Lower lobe of right lung (tissue), 2 donors: ENCODE results near the gene WDR7. TPM values are rescaled to one million over a fixed set of nuclear protein-coding genes. Genes with fewer than 3 reads are reported as not detected.

Experiments
- ATAC-seq, 2 donors: fragments of 200-7000 bp; cut with Tn5 transposase; one replicate each; pipeline ENCODE4 v1.9.1; 2020 to 2022; ENCODE audit warnings: mild to moderate bottlenecking in 2 of 2, moderate library complexity in 2 of 2
- DNase-seq: peaks from one replicate; pipeline ENCODE4 v3.0.0-alpha.2; 2020
- H3K27ac ChIP-seq: fragments of 200-600 bp; one replicate; pipeline ENCODE4 v1.8.0; 2022
- H3K27me3 ChIP-seq: fragments of 200-600 bp; one replicate; pipeline ENCODE4 v1.8.0; 2022; ENCODE audit warnings: low read depth
- H3K36me3 ChIP-seq: fragments of 200-600 bp; one replicate; pipeline ENCODE4 v1.8.0; 2022; ENCODE audit warnings: mild to moderate bottlenecking
- H3K4me1 ChIP-seq: fragments of 200-600 bp; one replicate; pipeline ENCODE4 v1.8.0; 2022
- H3K4me3 ChIP-seq: fragments of 200-600 bp; one replicate; pipeline ENCODE4 v1.8.0; 2022; ENCODE audit warnings: mild to moderate bottlenecking
- H3K9me3 ChIP-seq: fragments of 200-600 bp; one replicate; pipeline ENCODE4 v1.8.0; 2022
- intact Hi-C: fragments of 100-400 bp; cut with DNase I; formaldehyde crosslinking; loops from one replicate; pipeline ENCODE4 v1.11.0; 2022
- total RNA-seq: library from RNA; stranded (reverse); fragmentation: NEBNext Ultra II Directional; extraction: Animal tissue kit (Norgen Biotek cat#: 25700); gene quantifications from one replicate; pipeline ENCODE4 v1.2.1, GENCODE V29; 2021
- TF ChIP-seq, protein P1 (sequence below): fragments of 200-600 bp; IDR thresholded peaks from one replicate; pipeline ENCODE4 v1.8.0; 2022; ENCODE audit warnings: antibody characterized with exemption, mild to moderate bottlenecking
- donor health status: DM: no; HTN: yes; CAD: no; lungs with severe emphysema.

The WDR7 gene
- total RNA-seq, 1 donor from 2014 or later: 29.1 TPM

GRCh38 chr18:56659111-56659510 lies 8.0 kb downstream of the WDR7 start:
- H3K9me3 ChIP-seq: no peaks in the 10 kb centered on the region
- no peaks in the 10 kb centered on the region for H3K4me1 ChIP-seq
- H3K4me3 ChIP-seq: no peak overlapping the region
- ATAC-seq (no peak), DNase-seq (no peak)
- no peak overlapping the region for H3K27ac ChIP-seq
- TF ChIP-seq, protein P1, sequence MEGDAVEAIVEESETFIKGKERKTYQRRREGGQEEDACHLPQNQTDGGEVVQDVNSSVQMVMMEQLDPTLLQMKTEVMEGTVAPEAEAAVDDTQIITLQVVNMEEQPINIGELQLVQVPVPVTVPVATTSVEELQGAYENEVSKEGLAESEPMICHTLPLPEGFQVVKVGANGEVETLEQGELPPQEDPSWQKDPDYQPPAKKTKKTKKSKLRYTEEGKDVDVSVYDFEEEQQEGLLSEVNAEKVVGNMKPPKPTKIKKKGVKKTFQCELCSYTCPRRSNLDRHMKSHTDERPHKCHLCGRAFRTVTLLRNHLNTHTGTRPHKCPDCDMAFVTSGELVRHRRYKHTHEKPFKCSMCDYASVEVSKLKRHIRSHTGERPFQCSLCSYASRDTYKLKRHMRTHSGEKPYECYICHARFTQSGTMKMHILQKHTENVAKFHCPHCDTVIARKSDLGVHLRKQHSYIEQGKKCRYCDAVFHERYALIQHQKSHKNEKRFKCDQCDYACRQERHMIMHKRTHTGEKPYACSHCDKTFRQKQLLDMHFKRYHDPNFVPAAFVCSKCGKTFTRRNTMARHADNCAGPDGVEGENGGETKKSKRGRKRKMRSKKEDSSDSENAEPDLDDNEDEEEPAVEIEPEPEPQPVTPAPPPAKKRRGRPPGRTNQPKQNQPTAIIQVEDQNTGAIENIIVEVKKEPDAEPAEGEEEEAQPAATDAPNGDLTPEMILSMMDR: no peak
- intact Hi-C loops: no loop called here
- no peaks in the 10 kb centered on the region for H3K36me3 ChIP-seq
- H3K27me3 ChIP-seq: no peaks in the 10 kb centered on the region

DNA sequence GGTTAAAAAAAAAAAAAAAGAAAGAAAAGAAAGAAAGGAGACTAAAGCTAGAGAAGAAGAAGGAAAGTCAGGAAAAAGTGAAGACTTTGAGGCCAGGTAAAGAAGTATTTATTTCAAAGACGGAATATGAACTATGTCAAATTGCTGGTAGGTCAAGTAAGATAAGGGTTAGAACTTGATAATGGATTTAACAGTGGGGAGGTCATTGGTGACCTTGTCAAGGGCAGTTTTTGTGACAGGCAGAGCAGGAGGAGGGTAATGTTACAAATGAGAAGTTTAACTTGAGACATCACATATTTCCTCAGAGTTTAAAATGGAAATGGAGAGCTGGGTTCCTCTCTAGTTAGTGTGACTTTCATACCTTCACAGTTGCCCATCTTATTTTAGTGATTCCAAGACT lies 9.5 kb downstream of the WDR7 start:
- Histone ChIP-seq H3K4me3 (no peak overlapping the region), H3K9me3 (no peaks in the 10 kb centered on the region), H3K27me3 (no peaks in the 10 kb centered on the region), H3K36me3 (no peaks in the 10 kb centered on the region), H3K4me1 (no peaks in the 10 kb centered on the region), H3K27ac (no peak overlapping the region)
- TF ChIP-seq, protein P1: no peak
- DNase-seq (no peak), ATAC-seq (no peak)
- intact Hi-C loops: no loop called here

DNA sequence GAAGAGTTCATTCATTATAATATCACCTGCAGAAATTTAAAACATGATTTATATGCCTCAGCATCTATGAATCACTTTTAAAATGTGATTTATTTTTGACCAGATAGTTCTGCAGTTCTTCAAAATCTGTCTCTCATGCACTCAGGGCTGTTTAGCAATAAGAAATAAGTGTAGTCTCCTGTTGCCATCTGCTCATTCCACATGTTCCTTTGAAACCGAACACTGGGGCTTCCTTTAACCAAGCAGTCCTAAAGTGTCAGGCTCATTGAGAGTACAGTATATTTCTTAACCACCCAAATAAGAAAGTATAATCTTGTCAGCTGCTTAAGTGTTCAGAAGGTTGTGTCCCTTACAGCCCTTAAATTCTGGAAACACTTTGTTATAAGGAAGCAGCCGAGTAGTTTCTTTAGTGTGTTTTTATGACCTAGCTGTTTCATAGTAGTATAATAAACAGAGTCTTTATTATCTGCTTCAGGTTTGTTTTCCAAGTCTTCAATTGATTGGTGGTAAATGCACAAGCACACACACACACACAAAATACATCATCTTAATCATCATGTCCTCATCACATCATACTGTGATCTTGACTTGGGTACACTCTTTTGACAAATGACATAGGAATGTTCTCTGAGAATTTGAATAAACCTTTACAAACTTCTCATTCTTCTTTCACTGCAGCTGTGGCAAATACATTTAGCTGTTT lies 10.4 kb downstream of the WDR7 start:
- H3K4me1 ChIP-seq: no peaks in the 10 kb centered on the region
- no peaks in the 10 kb centered on the region for H3K9me3 ChIP-seq
- H3K27me3 ChIP-seq: no peaks in the 10 kb centered on the region
- TF ChIP-seq, protein P1: no peak
- ATAC-seq (no peak), DNase-seq (no peak)
- no peaks in the 10 kb centered on the region for H3K36me3 ChIP-seq
- H3K4me3 ChIP-seq: no peak overlapping the region
- no peak overlapping the region for H3K27ac ChIP-seq
- intact Hi-C loops: no loop called here

DNA sequence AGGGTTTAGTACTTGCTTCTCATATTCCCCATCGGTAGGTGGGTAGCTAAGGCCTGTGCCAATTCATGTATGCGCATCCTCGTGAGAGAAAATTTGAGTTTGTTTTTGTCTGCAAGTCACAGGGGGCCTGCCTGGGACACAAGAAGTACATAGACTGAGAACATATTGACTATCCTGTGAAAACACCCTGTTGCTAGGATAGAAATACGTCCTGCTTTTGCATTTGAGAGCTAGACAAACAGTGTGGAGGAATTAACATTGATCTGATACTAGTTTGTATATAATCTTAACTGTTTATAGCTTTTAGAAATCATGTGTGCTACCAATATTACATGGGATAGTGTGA lies 10.9 kb downstream of the WDR7 start:
- no peaks in the 10 kb centered on the region for H3K27me3 ChIP-seq
- intact Hi-C loops: no loop called here
- no peaks in the 10 kb centered on the region for H3K4me1 ChIP-seq
- H3K9me3 ChIP-seq: no peaks in the 10 kb centered on the region
- H3K36me3 ChIP-seq: no peaks in the 10 kb centered on the region
- ATAC-seq (no peak), DNase-seq (no peak)
- TF ChIP-seq, protein P1: no peak
- no peak overlapping the region for H3K4me3 ChIP-seq
- no peak overlapping the region for H3K27ac ChIP-seq

GRCh38 chr18:56662502-56662901 lies 11.3 kb downstream of the WDR7 start:
- Histone ChIP-seq H3K27ac (no peak overlapping the region), H3K27me3 (no peaks in the 10 kb centered on the region), H3K36me3 (no peaks in the 10 kb centered on the region), H3K4me3 (no peak overlapping the region), H3K4me1 (no peaks in the 10 kb centered on the region), H3K9me3 (no peaks in the 10 kb centered on the region)
- ATAC-seq: no peak
- TF ChIP-seq, protein P1: no peak
- DNase-seq: no peak
- intact Hi-C loops: no loop called here
